Liver (tissue), 9 donors: ENCODE results near the gene NHLRC3. TPM values are rescaled to one million over a fixed set of nuclear protein-coding genes. Genes with fewer than 3 reads are reported as not detected.
A peak's percentile ranks its signal among the peaks of the same experiment; 100 is the strongest.

Source experiments
- DNase-seq: peaks from one replicate; pipeline ENCODE4 v3.0.0-alpha.2; 2017; ENCODE audit warnings: low spot score
- H3K27ac ChIP-seq, 2 donors: one replicate each; pipeline ENCODE4 v1.7.0; 2013; ENCODE audit warnings: inconsistent platforms in 2 of 2, low read length in 2 of 2, control low read depth in 1 of 2, low read depth in 1 of 2, mild to moderate bottlenecking in 1 of 2
- H3K27me3 ChIP-seq, 4 donors: one replicate each; pipeline versions ENCODE4 v1.6.1 to v1.7.0; 2013; ENCODE audit warnings: low read length in 3 of 4, inconsistent platforms in 1 of 4, mild to moderate bottlenecking in 1 of 4, moderate library complexity in 1 of 4; ENCODE audit not compliant: control insufficient read depth in 4 of 4, insufficient read depth in 4 of 4
- H3K36me3 ChIP-seq, 4 donors: one replicate each; pipeline versions ENCODE4 v1.6.1 to v1.7.0; 2013; ENCODE audit warnings: low read length in 3 of 4, mild to moderate bottlenecking in 3 of 4, low read depth in 1 of 4, moderate library complexity in 1 of 4; ENCODE audit not compliant: control insufficient read depth in 4 of 4, insufficient read depth in 3 of 4
- H3K4me1 ChIP-seq, 4 donors: one replicate each; pipeline versions ENCODE4 v1.6.1 to v1.7.0; 2013; ENCODE audit warnings: low read length in 3 of 4, mild to moderate bottlenecking in 3 of 4, moderate library complexity in 1 of 4; ENCODE audit not compliant: control insufficient read depth in 4 of 4, insufficient read depth in 4 of 4
- H3K4me3 ChIP-seq, 3 donors: one replicate each; pipeline versions ENCODE4 v1.6.1 to v1.7.0; 2013; ENCODE audit warnings: low read length in 3 of 3, control low read depth in 1 of 3, low read depth in 1 of 3, mild to moderate bottlenecking in 1 of 3
- H3K9ac ChIP-seq, 2 donors: one replicate each; pipeline ENCODE4 v1.7.0; 2013; ENCODE audit warnings: low read length in 2 of 2, mild to moderate bottlenecking in 2 of 2, moderate library complexity in 2 of 2, control low read depth in 1 of 2, low read depth in 1 of 2
- H3K9me3 ChIP-seq, 4 donors: one replicate each; pipeline versions ENCODE4 v1.6.1 to v1.7.0; 2013; ENCODE audit warnings: low read length in 3 of 4; ENCODE audit not compliant: control insufficient read depth in 4 of 4
- EGR1 ChIP-seq, 2 donors: IDR thresholded peaks; 2 replicates each; pipeline ENCODE4 v1.6.1; 2016 to 2018; ENCODE audit warnings: antibody characterized with exemption in 2 of 2, low read depth in 2 of 2
- FOXA1 ChIP-seq: IDR thresholded peaks from 2 replicates; pipeline ENCODE4 v1.6.1; 2016; ENCODE audit warnings: antibody characterized with exemption
- FOXA2 ChIP-seq: IDR thresholded peaks from 2 replicates; pipeline ENCODE4 v1.6.1; 2016; ENCODE audit warnings: antibody characterized with exemption
- HNF4A ChIP-seq, 2 donors: conservative IDR thresholded peaks; 2 replicates each; pipeline ENCODE4 v1.6.1; 2016; ENCODE audit warnings: antibody characterized with exemption in 2 of 2, mild to moderate bottlenecking in 2 of 2
- HNF4G ChIP-seq: IDR thresholded peaks from 2 replicates; pipeline ENCODE4 v1.6.1; 2016; ENCODE audit warnings: antibody characterized with exemption
- NR2F2 ChIP-seq: IDR thresholded peaks from 2 replicates; pipeline ENCODE4 v1.6.1; 2016; ENCODE audit warnings: antibody characterized with exemption
- RAD21 ChIP-seq, 2 donors: IDR thresholded peaks; 2 replicates each; pipeline ENCODE4 v1.6.1; 2016; ENCODE audit warnings: antibody characterized with exemption in 2 of 2, mild to moderate bottlenecking in 2 of 2
- SP1 ChIP-seq: IDR thresholded peaks from 2 replicates; pipeline ENCODE4 v1.6.1; 2018; ENCODE audit warnings: antibody characterized with exemption, mild to moderate bottlenecking
- YY1 ChIP-seq: IDR thresholded peaks from 2 replicates; pipeline ENCODE4 v1.6.1; 2016; ENCODE audit warnings: antibody characterized with exemption, mild to moderate bottlenecking
- WGBS: extraction: QIAGEN DNeasy Blood & Tissue Kit; methylation state at CpG from one replicate; pipeline ENCODE4 v1.1.7; 2013; 5-methylcytosine and 5-hydroxymethylcytosine counted together
- polyA plus RNA-seq, 2 donors: library from polyadenylated mRNA; stranded (reverse) in 1 of 2; unstranded in 1 of 2; fragments of 200-250 nt in 1 of 2; fragments of >200 nt in 1 of 2; fragmentation: Nextera tagmentation in 1 of 2; extraction: Ambion mirVana in 1 of 2; gene quantifications; one replicate each; pipeline versions ENCODE4 v1.2.1 to v1.2.3, GENCODE V29; 2013 to 2015
- total RNA-seq, 2 donors: library from RNA; depleted of rRNA; stranded (reverse); fragments of >200 nt; gene quantifications; one replicate each; pipeline ENCODE4 v1.2.3, GENCODE V29; 2014
- TF ChIP-seq, protein P1 (sequence below): IDR thresholded peaks from 2 replicates; pipeline ENCODE4 v1.6.1; 2016; ENCODE audit warnings: antibody characterized with exemption, mild to moderate bottlenecking
- TF ChIP-seq, protein P2 (sequence below): IDR thresholded peaks from 2 replicates; pipeline ENCODE4 v1.6.1; 2016; ENCODE audit warnings: antibody characterized with exemption
- TF ChIP-seq, protein P3 (sequence below): IDR thresholded peaks from 2 replicates; pipeline ENCODE4 v1.6.1; 2016; ENCODE audit warnings: antibody characterized with exemption
- TF ChIP-seq, protein P4 (sequence below): fragments of 150-350 bp; IDR thresholded peaks from 2 replicates; pipeline ENCODE4 v1.5.1; 2017; ENCODE audit warnings: improper control_type of control experiment, low read depth, low read length; ENCODE audit not compliant: missing input control
- donor health status: healthy.
- donor health status: healthy.
- donor health status: healthy.
- donor health status: healthy.
- donor health status: healthy.

The NHLRC3 gene
- total and polyA plus RNA-seq, 4 donors: 8.4 to 16.2 (median 12.7) TPM

DNA sequence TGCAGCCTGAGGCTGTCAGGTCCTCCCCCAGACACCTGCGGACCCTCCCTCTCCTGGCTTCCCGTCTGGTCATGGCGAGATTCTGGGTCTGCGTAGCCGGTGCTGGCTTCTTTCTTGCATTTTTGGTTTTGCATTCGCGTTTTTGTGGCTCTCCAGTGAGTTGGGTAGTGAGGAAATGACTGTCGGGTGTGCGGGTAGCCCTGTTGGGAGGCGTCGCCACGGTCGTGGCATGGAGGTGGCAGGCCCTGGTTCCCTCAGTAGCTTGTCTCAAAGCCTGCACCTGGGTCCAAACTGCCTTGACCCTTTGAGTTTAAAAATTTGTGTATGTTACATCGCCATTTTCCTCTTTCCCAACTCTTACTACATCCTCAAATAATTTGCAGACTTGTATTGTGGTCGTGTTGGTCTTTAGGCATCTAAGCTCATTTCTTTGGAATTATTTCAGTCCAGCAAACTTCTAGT lies 344 bp downstream of the NHLRC3 start:
- Histone ChIP-seq H3K9me3 (no peaks in the 10 kb centered on the region), H3K4me3 (peak overlapping the region; percentile 63 to 100 (median 90)), H3K27ac (peak overlapping the region; percentile 79 to 96), H3K9ac (peak overlapping the region; percentile 71 to 85), H3K27me3 (no peaks in the 10 kb centered on the region), H3K4me1 (peaks cover 6 to 49% (median 30%) of the 10 kb centered on the region in 4 donors), H3K36me3 (no peaks in the 10 kb centered on the region)
- under 1% methylated on average over 15 of the region's 15 CpGs for WGBS
- DNase-seq: no peak
- TF ChIP-seq, protein P1, sequence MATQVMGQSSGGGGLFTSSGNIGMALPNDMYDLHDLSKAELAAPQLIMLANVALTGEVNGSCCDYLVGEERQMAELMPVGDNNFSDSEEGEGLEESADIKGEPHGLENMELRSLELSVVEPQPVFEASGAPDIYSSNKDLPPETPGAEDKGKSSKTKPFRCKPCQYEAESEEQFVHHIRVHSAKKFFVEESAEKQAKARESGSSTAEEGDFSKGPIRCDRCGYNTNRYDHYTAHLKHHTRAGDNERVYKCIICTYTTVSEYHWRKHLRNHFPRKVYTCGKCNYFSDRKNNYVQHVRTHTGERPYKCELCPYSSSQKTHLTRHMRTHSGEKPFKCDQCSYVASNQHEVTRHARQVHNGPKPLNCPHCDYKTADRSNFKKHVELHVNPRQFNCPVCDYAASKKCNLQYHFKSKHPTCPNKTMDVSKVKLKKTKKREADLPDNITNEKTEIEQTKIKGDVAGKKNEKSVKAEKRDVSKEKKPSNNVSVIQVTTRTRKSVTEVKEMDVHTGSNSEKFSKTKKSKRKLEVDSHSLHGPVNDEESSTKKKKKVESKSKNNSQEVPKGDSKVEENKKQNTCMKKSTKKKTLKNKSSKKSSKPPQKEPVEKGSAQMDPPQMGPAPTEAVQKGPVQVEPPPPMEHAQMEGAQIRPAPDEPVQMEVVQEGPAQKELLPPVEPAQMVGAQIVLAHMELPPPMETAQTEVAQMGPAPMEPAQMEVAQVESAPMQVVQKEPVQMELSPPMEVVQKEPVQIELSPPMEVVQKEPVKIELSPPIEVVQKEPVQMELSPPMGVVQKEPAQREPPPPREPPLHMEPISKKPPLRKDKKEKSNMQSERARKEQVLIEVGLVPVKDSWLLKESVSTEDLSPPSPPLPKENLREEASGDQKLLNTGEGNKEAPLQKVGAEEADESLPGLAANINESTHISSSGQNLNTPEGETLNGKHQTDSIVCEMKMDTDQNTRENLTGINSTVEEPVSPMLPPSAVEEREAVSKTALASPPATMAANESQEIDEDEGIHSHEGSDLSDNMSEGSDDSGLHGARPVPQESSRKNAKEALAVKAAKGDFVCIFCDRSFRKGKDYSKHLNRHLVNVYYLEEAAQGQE: no peak
- peak; percentile 10 for TF ChIP-seq YY1
- peak in 1 of 2 donors; percentile 29 for TF ChIP-seq HNF4A (conservative IDR thresholded peaks at IDR 0.05)

DNA sequence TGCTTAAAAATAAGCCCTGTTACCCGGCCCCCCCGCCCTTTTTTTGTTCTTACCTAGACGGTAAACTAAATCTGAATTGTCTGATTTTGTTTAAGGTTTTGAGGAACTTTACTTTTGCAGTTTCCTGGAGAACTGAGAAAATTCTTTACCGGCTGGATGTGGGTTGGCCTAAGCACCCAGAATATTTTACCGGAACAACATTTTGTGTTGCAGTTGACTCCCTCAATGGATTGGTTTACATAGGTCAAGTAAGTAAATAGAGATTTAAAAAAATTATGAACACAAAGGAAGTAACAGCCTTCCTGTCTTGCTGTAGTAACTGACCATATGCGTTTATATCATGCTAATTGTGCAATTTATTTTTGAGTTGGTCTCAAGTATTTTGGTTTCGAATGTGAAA lies 785 bp downstream of the NHLRC3 start:
- no peaks in the 10 kb centered on the region for H3K9me3 ChIP-seq
- TF ChIP-seq NR2F2 (no peak), HNF4A (conservative IDR thresholded peaks at IDR 0.05) (no peak), SP1 (no peak), EGR1 (IDR thresholded peaks at IDR 0.05; ENCODE audit: low read depth in 2 of 2) (no peak), RAD21 (IDR thresholded peaks at IDR 0.05) (no peak), FOXA1 (no peak), HNF4G (no peak), FOXA2 (no peak)
- TF ChIP-seq, protein P2, sequence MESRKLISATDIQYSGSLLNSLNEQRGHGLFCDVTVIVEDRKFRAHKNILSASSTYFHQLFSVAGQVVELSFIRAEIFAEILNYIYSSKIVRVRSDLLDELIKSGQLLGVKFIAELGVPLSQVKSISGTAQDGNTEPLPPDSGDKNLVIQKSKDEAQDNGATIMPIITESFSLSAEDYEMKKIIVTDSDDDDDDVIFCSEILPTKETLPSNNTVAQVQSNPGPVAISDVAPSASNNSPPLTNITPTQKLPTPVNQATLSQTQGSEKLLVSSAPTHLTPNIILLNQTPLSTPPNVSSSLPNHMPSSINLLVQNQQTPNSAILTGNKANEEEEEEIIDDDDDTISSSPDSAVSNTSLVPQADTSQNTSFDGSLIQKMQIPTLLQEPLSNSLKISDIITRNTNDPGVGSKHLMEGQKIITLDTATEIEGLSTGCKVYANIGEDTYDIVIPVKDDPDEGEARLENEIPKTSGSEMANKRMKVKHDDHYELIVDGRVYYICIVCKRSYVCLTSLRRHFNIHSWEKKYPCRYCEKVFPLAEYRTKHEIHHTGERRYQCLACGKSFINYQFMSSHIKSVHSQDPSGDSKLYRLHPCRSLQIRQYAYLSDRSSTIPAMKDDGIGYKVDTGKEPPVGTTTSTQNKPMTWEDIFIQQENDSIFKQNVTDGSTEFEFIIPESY: no peak
- TF ChIP-seq, protein P3, sequence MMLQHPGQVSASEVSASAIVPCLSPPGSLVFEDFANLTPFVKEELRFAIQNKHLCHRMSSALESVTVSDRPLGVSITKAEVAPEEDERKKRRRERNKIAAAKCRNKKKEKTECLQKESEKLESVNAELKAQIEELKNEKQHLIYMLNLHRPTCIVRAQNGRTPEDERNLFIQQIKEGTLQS: no peak
- TF ChIP-seq, protein P4, sequence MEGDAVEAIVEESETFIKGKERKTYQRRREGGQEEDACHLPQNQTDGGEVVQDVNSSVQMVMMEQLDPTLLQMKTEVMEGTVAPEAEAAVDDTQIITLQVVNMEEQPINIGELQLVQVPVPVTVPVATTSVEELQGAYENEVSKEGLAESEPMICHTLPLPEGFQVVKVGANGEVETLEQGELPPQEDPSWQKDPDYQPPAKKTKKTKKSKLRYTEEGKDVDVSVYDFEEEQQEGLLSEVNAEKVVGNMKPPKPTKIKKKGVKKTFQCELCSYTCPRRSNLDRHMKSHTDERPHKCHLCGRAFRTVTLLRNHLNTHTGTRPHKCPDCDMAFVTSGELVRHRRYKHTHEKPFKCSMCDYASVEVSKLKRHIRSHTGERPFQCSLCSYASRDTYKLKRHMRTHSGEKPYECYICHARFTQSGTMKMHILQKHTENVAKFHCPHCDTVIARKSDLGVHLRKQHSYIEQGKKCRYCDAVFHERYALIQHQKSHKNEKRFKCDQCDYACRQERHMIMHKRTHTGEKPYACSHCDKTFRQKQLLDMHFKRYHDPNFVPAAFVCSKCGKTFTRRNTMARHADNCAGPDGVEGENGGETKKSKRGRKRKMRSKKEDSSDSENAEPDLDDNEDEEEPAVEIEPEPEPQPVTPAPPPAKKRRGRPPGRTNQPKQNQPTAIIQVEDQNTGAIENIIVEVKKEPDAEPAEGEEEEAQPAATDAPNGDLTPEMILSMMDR: no peak
- no peaks in the 10 kb centered on the region for H3K27me3 ChIP-seq
- peak overlapping the region in 1 of 2 donors; percentile 85 for H3K9ac ChIP-seq
- peaks cover 6 to 49% (median 30%) of the 10 kb centered on the region in 4 donors for H3K4me1 ChIP-seq
- no peak for DNase-seq
- H3K4me3 ChIP-seq: peak overlapping the region; percentile 63 to 100 (median 90)
- peaks cover 0 to 3% (median 1%) of the 10 kb centered on the region in 4 donors for H3K36me3 ChIP-seq
- H3K27ac ChIP-seq: peak overlapping the region; percentile 79 to 96
- WGBS: 10% methylated on average over 7 of the region's 7 CpGs
